HepG2 (cell line): Measurements from ENCODE around the gene GALR3. TPM values are rescaled to one million over a fixed set of nuclear protein-coding genes. Genes with fewer than 3 reads are reported as not detected.

Experiments used
- ATAC-seq: fragments of 200-7000 bp; cut with Tn5 transposase; 3 replicates; pipeline ENCODE4 v1.9.1; 2020; ENCODE audit warnings: mild to moderate bottlenecking, moderate library complexity
- BruUV-seq: library from RNA; stranded (reverse); fragments of 400-500 nt; replicated peaks from 2 replicates; lab custom pipeline; 2021; lab: Mats Ljungman, UMichigan
- CTCF ChIA-PET: fragments of 300-600 bp; formaldehyde crosslinking; extraction: SDS; loops from one replicate; lab custom pipeline; 2021; ENCODE audit warnings: low total read pairs, inconsistent platforms, low intra/inter-chr PET ratio; lab: Yijun Ruan, JAX
- POLR2A ChIA-PET: fragments of 350-600 bp; sonication (Branson Sonifier 250); formaldehyde crosslinking; loops from one replicate; lab custom pipeline; 2020; ENCODE audit warnings: antibody characterized with exemption, inconsistent platforms; lab: Yijun Ruan, JAX
- DNase-seq: peaks from one replicate; pipeline ENCODE4 v3.0.0-alpha.2; 2015; ENCODE audit warnings: low spot score
- FAIRE-seq: peaks from 3 replicates; lab custom pipeline; 2011; peaks lifted over from hg19 to GRCh38; lab: Jason Lieb, UNC
- H2AFZ ChIP-seq: one replicate; pipeline ENCODE4 v1.6.1; 2011; ENCODE audit warnings: low read length, inconsistent platforms
- H3K27ac ChIP-seq: fragments of 300-600 bp; 3 replicates; pipeline ENCODE4 v1.8.0; 2011; ENCODE audit warnings: mixed run types, mild to moderate bottlenecking, mixed read lengths, low read length, inconsistent platforms; ENCODE audit not compliant: insufficient read depth; ENCODE audit errors: extremely low read length
- H3K27me3 ChIP-seq, 2 experiments: fragments of 200-600 bp in 1 of 2; 2 replicates in 1 of 2; 3 replicates in 1 of 2; pipeline versions ENCODE4 v1.6.0 to v1.8.0; 2011; ENCODE audit warnings: low read length in 2 of 2, mild to moderate bottlenecking in 2 of 2, moderate library complexity in 2 of 2, inconsistent platforms in 1 of 2; ENCODE audit not compliant: insufficient read depth in 2 of 2, control insufficient read depth in 1 of 2
- H3K36me3 ChIP-seq, 2 experiments: fragments of 200-600 bp in 1 of 2; replicated peaks in 1 of 2; 2 replicates in 1 of 2; 3 replicates in 1 of 2; pipeline versions ENCODE4 v1.5.1 to v1.8.0; 2011; ENCODE audit warnings: low read length in 2 of 2, inconsistent platforms in 1 of 2; ENCODE audit not compliant: insufficient read depth in 2 of 2, control insufficient read depth in 1 of 2
- H3K4me1 ChIP-seq: 2 replicates; pipeline ENCODE4 v1.5.1; 2012; ENCODE audit warnings: low read length, inconsistent platforms; ENCODE audit not compliant: insufficient read depth
- H3K4me2 ChIP-seq: 2 replicates; pipeline ENCODE4 v1.6.0; 2011; ENCODE audit warnings: low read depth, low read length, inconsistent platforms
- H3K4me3 ChIP-seq, 3 experiments: fragments of 200-600 bp in 1 of 3; sonication (generic), shearing (Covaris generic) in 1 of 3; replicated peaks in 1 of 3; 2 replicates each; pipeline ENCODE4 v1.5.1; 2011 to 2016; ENCODE audit warnings: low read length in 3 of 3, inconsistent platforms in 2 of 3, low read depth in 2 of 3, mild to moderate bottlenecking in 2 of 3, control low read depth in 1 of 3, mixed read lengths in 1 of 3; ENCODE audit not compliant: insufficient read depth in 1 of 3
- H3K79me2 ChIP-seq: one replicate; pipeline ENCODE4 v1.6.1; 2011; ENCODE audit warnings: low read length, inconsistent platforms; ENCODE audit not compliant: insufficient read depth
- H3K9ac ChIP-seq: 2 replicates; pipeline ENCODE4 v1.6.0; 2011; ENCODE audit warnings: mild to moderate bottlenecking, low read depth, low read length, inconsistent platforms; ENCODE audit not compliant: insufficient read depth
- H3K9me3 ChIP-seq: 2 replicates; pipeline ENCODE4 v1.5.1; 2012; ENCODE audit warnings: mild to moderate bottlenecking, low read length
- H4K20me1 ChIP-seq: 2 replicates; pipeline ENCODE4 v1.6.0; 2011; ENCODE audit warnings: inconsistent platforms, mild to moderate bottlenecking, low read length, moderate library complexity; ENCODE audit not compliant: insufficient read depth
- ARID2 ChIP-seq: sonication (generic); formaldehyde crosslinking; IDR thresholded peaks from 2 replicates; pipeline ENCODE4 v1.8.1; 2022; ENCODE audit warnings: mild to moderate bottlenecking, missing genetic modification reagents, borderline replicate concordance
- ATAD3A ChIP-seq: sonication (generic); formaldehyde crosslinking; IDR thresholded peaks from 2 replicates; pipeline ENCODE4 v1.4.0; 2020; ENCODE audit warnings: missing genetic modification reagents
- KDM5B ChIP-seq: sonication (generic); formaldehyde crosslinking; IDR thresholded peaks from 2 replicates; pipeline ENCODE4 v1.4.0; 2020; ENCODE audit warnings: missing genetic modification reagents, mild to moderate bottlenecking, borderline replicate concordance
- MAFF ChIP-seq: IDR thresholded peaks from 2 replicates; pipeline ENCODE4 v1.6.1; 2011; ENCODE audit warnings: low read depth, low read length, improper control_type of control experiment
- NR2F6 ChIP-seq, 2 experiments: IDR thresholded peaks; 2 replicates each; pipeline ENCODE4 v1.6.1; 2016; ENCODE audit warnings: antibody characterized with exemption in 1 of 2, mild to moderate bottlenecking in 1 of 2
- SIN3B ChIP-seq: fragments of 150-350 bp; IDR thresholded peaks from 2 replicates; pipeline ENCODE4 v1.6.1; 2014; ENCODE audit warnings: low read length
- ZFP90 ChIP-seq: sonication (generic); formaldehyde crosslinking; IDR thresholded peaks from 2 replicates; pipeline ENCODE4 v1.8.0; 2022; ENCODE audit warnings: missing genetic modification reagents, mild to moderate bottlenecking, inconsistent platforms, borderline replicate concordance
- ZNF34 ChIP-seq: sonication (generic); formaldehyde crosslinking; IDR thresholded peaks from 2 replicates; pipeline ENCODE4 v1.4.0; 2020; ENCODE audit warnings: mild to moderate bottlenecking, missing genetic modification reagents, borderline replicate concordance
- ZNF451 ChIP-seq: sonication (generic); formaldehyde crosslinking; IDR thresholded peaks from 2 replicates; pipeline ENCODE4 v1.5.0; 2020; ENCODE audit warnings: mild to moderate bottlenecking, missing genetic modification reagents
- ZNF510 ChIP-seq: sonication (generic); formaldehyde crosslinking; IDR thresholded peaks from 2 replicates; pipeline ENCODE4 v1.4.0; 2020; ENCODE audit warnings: low read depth, mild to moderate bottlenecking, missing genetic modification reagents
- ZNF773 ChIP-seq: sonication (generic); formaldehyde crosslinking; IDR thresholded peaks from 2 replicates; pipeline ENCODE4 v1.4.0; 2020; ENCODE audit warnings: missing genetic modification reagents, borderline replicate concordance
- WGBS: methylation state at CpG from one replicate; pipeline ENCODE4 v1.1.6; 2017; ENCODE audit warnings: low lambda C conversion rate; 5-methylcytosine and 5-hydroxymethylcytosine counted together
- in situ Hi-C: cut with HindIII; loops from 2 replicates; pipeline ENCODE4 v1.10.0; 2017; ENCODE audit warnings: low pct_unique_long_range_greater_than_20kb; ENCODE audit not compliant: extremely low pct_ligation_motif_present
- intact Hi-C: fragments of 100-400 bp; cut with micrococcal nuclease; formaldehyde crosslinking; loops from one replicate; pipeline ENCODE4 v1.10.0; 2022; ENCODE audit not compliant: unreplicated experiment
- polyA plus RNA-seq, 8 experiments: library from polyadenylated mRNA; depleted of rRNA in 3 of 8; stranded (reverse) in 7 of 8; unstranded in 1 of 8; fragments of >200 nt; fragmentation: Illumina TruSeq in 4 of 8; extraction: Trizol in 4 of 8; gene quantifications; 2 replicates each; pipeline versions ENCODE4 v1.2.1 to v1.2.3, GENCODE V29; 2011 to 2016; ENCODE audit warnings: low read depth in 4 of 8, missing spikeins in 1 of 8, mixed read lengths in 1 of 8; ENCODE audit not compliant: insufficient read depth in 1 of 8
- total RNA-seq, 5 experiments: library from RNA; depleted of rRNA; stranded (reverse); fragments of >200 nt; fragmentation: Illumina TruSeq; extraction: Trizol; gene quantifications; 2 replicates each; pipeline ENCODE4 v1.2.3, GENCODE V29; 2016; ENCODE audit warnings: low read depth in 1 of 5
- TF ChIP-seq, protein P1 (sequence below): sonication (generic); formaldehyde crosslinking; IDR thresholded peaks from 2 replicates; pipeline ENCODE4 v1.8.0; 2022; ENCODE audit warnings: mild to moderate bottlenecking, missing genetic modification reagents, moderate library complexity
- TF ChIP-seq, protein P2 (sequence below): sonication (generic); formaldehyde crosslinking; IDR thresholded peaks from 2 replicates; pipeline ENCODE4 v1.4.0; 2020; ENCODE audit warnings: mild to moderate bottlenecking, missing genetic modification reagents
- TF ChIP-seq, protein P3 (sequence below): sonication (generic); formaldehyde crosslinking; IDR thresholded peaks from 2 replicates; pipeline ENCODE4 v1.8.1; 2023; ENCODE audit warnings: mild to moderate bottlenecking, inconsistent platforms, moderate library complexity, missing genetic modification reagents, borderline replicate concordance
- TF ChIP-seq, protein P4 (sequence below): IDR thresholded peaks from 2 replicates; pipeline ENCODE4 v1.6.1; 2012; ENCODE audit warnings: low read depth, low read length, improper control_type of control experiment
- TF ChIP-seq, protein P5 (sequence below): sonication (generic); formaldehyde crosslinking; IDR thresholded peaks from 2 replicates; pipeline ENCODE4 v1.9.0; 2022; ENCODE audit warnings: low read depth, missing genetic modification reagents

The GALR3 gene
- total and polyA plus RNA-seq, 2 of the 13 experiments (the other 11 are each of a cell fraction or from before 2014, with no cell fraction given), result 0.13 TPM; not detected in 1

DNA sequence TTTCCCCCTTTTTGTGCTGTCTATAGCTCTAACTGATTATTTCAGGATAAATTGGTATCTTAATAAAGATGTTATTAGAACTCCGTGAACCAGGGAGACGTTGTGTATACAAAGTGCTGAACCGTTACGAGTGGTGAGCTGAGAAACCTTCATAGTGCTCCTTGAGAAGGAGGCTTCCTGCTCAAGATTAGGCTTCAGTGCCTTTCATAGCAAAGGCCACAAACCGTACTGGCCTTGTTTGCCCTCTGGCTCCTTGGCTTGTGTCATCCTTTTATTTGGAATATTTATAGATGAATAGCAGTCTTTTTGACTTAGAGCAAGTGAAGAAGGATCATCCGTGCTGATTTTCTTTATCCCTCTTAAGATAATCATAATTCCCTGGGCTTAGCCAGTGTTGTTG is 42.3 kb downstream of the GALR3 start:
- FAIRE-seq, result no peak
- 96% methylated on average over 6 of the region's 6 CpGs for WGBS
- Histone ChIP-seq H3K79me2 (peaks cover 4% of the 10 kb centered on the region), H3K27ac (no peak overlapping the region), H3K9ac (no peak overlapping the region), H3K4me2 (no peak overlapping the region), H3K36me3 (peaks cover 25 to 66% of the 10 kb centered on the region in 2 experiments), H3K27me3 (no peaks in the 10 kb centered on the region), H3K9me3 (no peaks in the 10 kb centered on the region), H4K20me1 (no peaks in the 10 kb centered on the region), H3K4me3 (no peak overlapping the region), H2AFZ (no peak overlapping the region), H3K4me1 (peaks cover 47% of the 10 kb centered on the region)
- POLR2A ChIA-PET, result interaction anchor here (2.7 to 3.5 kb wide), 3 partner anchors 22 to 58 kb away, joined by 19 to 37 read pairs (median 35); partner anchors contain the start of genes ANKRD54 and GCAT
- ATAC-seq, result no peak
- intact Hi-C loops, result loop anchor here (10.0 kb wide), 1 partner anchor 121 kb away; no protein-coding TSS in a partner anchor
- BruUV-seq, result no TSS peak
- CTCF ChIA-PET, result no interaction called here
- TF ChIP-seq ZNF510 (CRISPR knock-in tag) (no peak), ZNF451 (CRISPR knock-in tag) (no peak), ARID2 (no peak), ZNF773 (CRISPR knock-in tag) (no peak), ZNF34 (CRISPR knock-in tag) (no peak), NR2F6 (IDR thresholded peaks at IDR 0.05) (no peak), NR2F6 (CRISPR knock-in tag; IDR thresholded peaks at IDR 0.05) (no peak), ATAD3A (no peak), SIN3B (no peak), ZFP90 (no peak), MAFF (no peak), KDM5B (no peak)
- TF ChIP-seq, protein P1, sequence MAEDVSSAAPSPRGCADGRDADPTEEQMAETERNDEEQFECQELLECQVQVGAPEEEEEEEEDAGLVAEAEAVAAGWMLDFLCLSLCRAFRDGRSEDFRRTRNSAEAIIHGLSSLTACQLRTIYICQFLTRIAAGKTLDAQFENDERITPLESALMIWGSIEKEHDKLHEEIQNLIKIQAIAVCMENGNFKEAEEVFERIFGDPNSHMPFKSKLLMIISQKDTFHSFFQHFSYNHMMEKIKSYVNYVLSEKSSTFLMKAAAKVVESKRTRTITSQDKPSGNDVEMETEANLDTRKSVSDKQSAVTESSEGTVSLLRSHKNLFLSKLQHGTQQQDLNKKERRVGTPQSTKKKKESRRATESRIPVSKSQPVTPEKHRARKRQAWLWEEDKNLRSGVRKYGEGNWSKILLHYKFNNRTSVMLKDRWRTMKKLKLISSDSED, result no peak
- TF ChIP-seq, protein P2, sequence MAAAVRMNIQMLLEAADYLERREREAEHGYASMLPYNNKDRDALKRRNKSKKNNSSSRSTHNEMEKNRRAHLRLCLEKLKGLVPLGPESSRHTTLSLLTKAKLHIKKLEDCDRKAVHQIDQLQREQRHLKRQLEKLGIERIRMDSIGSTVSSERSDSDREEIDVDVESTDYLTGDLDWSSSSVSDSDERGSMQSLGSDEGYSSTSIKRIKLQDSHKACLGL, result no peak
- TF ChIP-seq, protein P3, sequence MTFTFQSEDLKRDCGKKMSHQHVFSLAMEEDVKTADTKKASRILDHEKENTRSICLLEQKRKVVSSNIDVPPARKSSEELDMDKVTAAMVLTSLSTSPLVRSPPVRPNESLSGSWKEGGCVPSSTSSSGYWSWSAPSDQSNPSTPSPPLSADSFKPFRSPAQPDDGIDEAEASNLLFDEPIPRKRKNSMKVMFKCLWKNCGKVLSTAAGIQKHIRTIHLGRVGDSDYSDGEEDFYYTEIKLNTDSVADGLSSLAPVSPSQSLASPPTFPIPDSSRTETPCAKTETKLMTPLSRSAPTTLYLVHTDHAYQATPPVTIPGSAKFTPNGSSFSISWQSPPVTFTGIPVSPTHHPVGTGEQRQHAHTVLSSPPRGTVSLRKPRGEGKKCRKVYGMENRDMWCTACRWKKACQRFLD, result no peak
- TF ChIP-seq, protein P4, sequence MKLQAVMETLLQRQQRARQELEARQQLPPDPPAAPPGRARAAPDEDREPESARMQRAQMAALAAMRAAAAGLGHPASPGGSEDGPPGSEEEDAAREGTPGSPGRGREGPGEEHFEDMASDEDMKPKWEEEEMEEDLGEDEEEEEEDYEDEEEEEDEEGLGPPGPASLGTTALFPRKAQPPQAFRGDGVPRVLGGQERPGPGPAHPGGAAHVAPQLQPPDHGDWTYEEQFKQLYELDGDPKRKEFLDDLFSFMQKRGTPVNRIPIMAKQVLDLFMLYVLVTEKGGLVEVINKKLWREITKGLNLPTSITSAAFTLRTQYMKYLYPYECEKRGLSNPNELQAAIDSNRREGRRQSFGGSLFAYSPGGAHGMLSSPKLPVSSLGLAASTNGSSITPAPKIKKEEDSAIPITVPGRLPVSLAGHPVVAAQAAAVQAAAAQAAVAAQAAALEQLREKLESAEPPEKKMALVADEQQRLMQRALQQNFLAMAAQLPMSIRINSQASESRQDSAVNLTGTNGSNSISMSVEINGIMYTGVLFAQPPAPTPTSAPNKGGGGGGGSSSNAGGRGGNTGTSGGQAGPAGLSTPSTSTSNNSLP, result no peak
- TF ChIP-seq, protein P5, sequence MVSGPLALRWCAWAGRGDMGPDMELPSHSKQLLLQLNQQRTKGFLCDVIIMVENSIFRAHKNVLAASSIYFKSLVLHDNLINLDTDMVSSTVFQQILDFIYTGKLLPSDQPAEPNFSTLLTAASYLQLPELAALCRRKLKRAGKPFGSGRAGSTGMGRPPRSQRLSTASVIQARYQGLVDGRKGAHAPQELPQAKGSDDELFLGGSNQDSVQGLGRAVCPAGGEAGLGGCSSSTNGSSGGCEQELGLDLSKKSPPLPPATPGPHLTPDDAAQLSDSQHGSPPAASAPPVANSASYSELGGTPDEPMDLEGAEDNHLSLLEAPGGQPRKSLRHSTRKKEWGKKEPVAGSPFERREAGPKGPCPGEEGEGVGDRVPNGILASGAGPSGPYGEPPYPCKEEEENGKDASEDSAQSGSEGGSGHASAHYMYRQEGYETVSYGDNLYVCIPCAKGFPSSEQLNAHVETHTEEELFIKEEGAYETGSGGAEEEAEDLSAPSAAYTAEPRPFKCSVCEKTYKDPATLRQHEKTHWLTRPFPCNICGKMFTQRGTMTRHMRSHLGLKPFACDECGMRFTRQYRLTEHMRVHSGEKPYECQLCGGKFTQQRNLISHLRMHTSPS, result no peak
- no peak for DNase-seq
- in situ Hi-C loops, result no loop called here
